Brain microvascular endothelial cell (primary cell): ENCODE data around the gene SDK1.

ENCODE experiments used
- DNase-seq: peaks from one replicate; pipeline ENCODE4 v3.0.0-alpha.2; 2020
- H3K27ac ChIP-seq: fragments of 250-450 bp; sonication (Bioruptor Pico); 2 replicates; pipeline ENCODE4 v1.5.1; 2020; ENCODE audit warnings: mild to moderate bottlenecking, moderate library complexity
- H3K27me3 ChIP-seq: fragments of 250-450 bp; sonication (Bioruptor Pico); replicated peaks from 2 replicates; pipeline ENCODE4 v1.5.1; 2020; ENCODE audit warnings: mild to moderate bottlenecking
- H3K36me3 ChIP-seq: fragments of 250-450 bp; sonication (Bioruptor Pico); replicated peaks from 2 replicates; pipeline ENCODE4 v1.5.1; 2020; ENCODE audit warnings: mild to moderate bottlenecking
- H3K4me3 ChIP-seq: 2 replicates; pipeline ENCODE4 v1.5.1; 2011; ENCODE audit warnings: low read depth, mild to moderate bottlenecking, control low read depth, low read length, moderate library complexity
- CTCF ChIP-seq: IDR thresholded peaks from 2 replicates; pipeline ENCODE4 v1.5.1; 2011; ENCODE audit warnings: low read depth, mild to moderate bottlenecking, moderate library complexity, low read length, control low read depth, inconsistent platforms; ENCODE audit errors: missing control alignments
- in situ Hi-C: cut with HindIII; loops from 2 replicates; pipeline ENCODE4 v1.10.0; 2017; ENCODE audit warnings: low sequenced_read_pairs, low pct_ligation_motif_present

The SDK1 gene

GRCh38 chr7:4069268-4070095 lies 768.4 kb downstream of the SDK1 start:
- in situ Hi-C loops, result no loop called here
- no peak overlapping the region for H3K4me3 ChIP-seq
- no peaks in the 10 kb centered on the region for H3K36me3 ChIP-seq
- TF ChIP-seq CTCF, result no peak
- no peak overlapping the region for H3K27ac ChIP-seq
- no peaks in the 10 kb centered on the region for H3K27me3 ChIP-seq
- DNase-seq, result no peak

DNA sequence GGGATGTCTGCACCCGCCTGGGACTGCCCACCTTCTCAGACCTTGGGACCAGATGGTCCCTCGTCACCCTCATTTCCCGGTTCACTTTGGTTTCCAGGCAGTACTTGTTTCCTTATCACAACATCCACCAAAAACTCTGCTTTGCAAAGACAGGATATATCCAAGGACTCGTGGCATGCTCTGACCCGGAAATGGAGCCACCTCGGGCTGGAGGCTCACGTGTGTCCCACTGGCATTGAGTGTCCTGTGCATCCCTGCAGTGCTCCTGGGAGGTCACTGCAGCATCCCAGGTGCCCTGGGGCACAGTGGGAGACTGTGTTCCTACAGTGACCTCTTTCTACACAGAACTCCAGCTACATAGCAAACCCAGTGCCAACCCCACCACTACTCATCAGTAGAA lies 769.2 kb downstream of the SDK1 start:
- H3K4me3 ChIP-seq, result no peak overlapping the region
- no peaks in the 10 kb centered on the region for H3K27me3 ChIP-seq
- in situ Hi-C loops, result no loop called here
- H3K27ac ChIP-seq, result no peak overlapping the region
- DNase-seq, result no peak
- no peaks in the 10 kb centered on the region for H3K36me3 ChIP-seq
- TF ChIP-seq CTCF, result no peak

DNA sequence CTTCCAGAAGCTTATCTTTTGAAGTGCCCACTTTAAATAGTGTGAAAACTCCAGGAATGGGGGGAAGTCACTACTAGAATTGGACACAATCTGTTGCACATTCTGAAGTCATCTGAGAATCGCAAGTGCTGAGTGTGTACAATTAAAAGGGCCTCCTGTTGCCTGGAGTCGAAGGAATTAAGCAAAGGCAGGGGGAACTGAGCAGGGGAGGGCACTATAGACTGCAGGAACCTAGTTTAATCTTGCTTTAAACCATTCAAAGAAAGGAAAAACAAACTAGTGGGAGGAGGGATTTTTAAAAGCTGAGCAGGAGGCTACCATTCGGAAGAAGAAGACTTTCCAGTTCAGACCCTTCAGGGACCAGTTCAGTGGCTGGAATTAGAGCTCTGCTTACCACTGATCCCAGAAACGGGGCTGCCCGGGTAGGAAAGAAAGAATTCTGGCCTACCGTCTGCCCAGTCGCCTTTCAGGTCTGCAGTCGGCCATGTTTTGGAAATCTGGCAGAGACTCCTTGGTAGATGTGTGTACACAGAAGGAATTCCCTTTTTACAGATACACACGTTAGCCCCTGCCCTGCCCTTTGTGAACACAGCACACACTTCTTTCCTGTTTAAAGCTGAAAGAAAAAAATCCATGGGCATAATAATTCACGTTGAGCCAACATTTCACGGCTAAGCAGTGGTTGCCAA lies 770.5 kb downstream of the SDK1 start:
- no peaks in the 10 kb centered on the region for H3K36me3 ChIP-seq
- in situ Hi-C loops, result no loop called here
- H3K27ac ChIP-seq, result no peak overlapping the region
- no peak overlapping the region for H3K4me3 ChIP-seq
- TF ChIP-seq CTCF, result no peak
- no peaks in the 10 kb centered on the region for H3K27me3 ChIP-seq
- DNase-seq, result no peak

GRCh38 chr7:4072161-4072925 lies 771.3 kb downstream of the SDK1 start:
- no peak overlapping the region for H3K27ac ChIP-seq

GRCh38 chr7:4073052-4073451 lies 772.0 kb downstream of the SDK1 start:
- TF ChIP-seq CTCF, result no peak
- in situ Hi-C loops, result no loop called here

More at GRCh38 chr7:4072161-4072925, 771.3 kb downstream of the SDK1 start:
- DNase-seq, result no peak
- Histone ChIP-seq H3K36me3 (no peaks in the 10 kb centered on the region), H3K4me3 (no peak overlapping the region), H3K27me3 (no peaks in the 10 kb centered on the region)
- no peak for TF ChIP-seq CTCF
- in situ Hi-C loops, result no loop called here

More at GRCh38 chr7:4073052-4073451, 772.0 kb downstream of the SDK1 start:
- no peaks in the 10 kb centered on the region for H3K36me3 ChIP-seq
- no peak overlapping the region for H3K4me3 ChIP-seq
- no peak overlapping the region for H3K27ac ChIP-seq
- no peaks in the 10 kb centered on the region for H3K27me3 ChIP-seq
- DNase-seq, result no peak
